ENCODE data around the gene LIN28B. TPM values are rescaled to one million over a fixed set of nuclear protein-coding genes. Genes with fewer than 3 reads are reported as not detected.

Gene LIN28B
- total RNA-seq, 4 donors from 2014 or later, result 0.14 TPM; not detected in 3

DNA sequence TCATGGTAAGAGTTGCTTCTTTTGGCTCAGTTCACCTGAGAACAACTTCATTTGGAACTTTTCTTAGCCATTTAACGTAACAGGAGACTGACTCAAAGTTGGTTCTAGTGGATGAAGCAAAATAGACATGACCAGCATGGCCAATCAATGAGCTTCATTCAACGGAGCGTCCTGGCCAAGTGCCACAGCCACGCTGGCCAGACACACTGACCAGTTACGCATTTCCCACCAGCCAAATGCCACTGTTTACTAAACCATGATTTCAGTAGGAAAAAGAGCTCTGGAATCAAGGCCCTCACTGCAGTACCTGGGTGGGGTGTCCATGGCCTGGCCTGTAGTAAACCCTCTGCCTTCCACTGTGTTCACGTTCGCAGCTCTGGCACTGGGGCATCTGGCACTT is 142.5 kb downstream of the LIN28B start:
- H3K4me1 ChIP-seq, result no peaks in the 10 kb centered on the region
- no peaks in the 10 kb centered on the region for H3K9me3 ChIP-seq
- no peak overlapping the region for H3K4me3 ChIP-seq
- intact Hi-C loops (cut with DNase I; ENCODE audit: low total_unique reads), result no loop called here
- no peak for TF ChIP-seq POLR2A (IDR thresholded peaks at IDR 0.05)
- H3K27me3 ChIP-seq, result no peaks in the 10 kb centered on the region
- H3K36me3 ChIP-seq, result no peaks in the 10 kb centered on the region
- DNase-seq, result no peak
- H3K27ac ChIP-seq, result no peak overlapping the region

DNA sequence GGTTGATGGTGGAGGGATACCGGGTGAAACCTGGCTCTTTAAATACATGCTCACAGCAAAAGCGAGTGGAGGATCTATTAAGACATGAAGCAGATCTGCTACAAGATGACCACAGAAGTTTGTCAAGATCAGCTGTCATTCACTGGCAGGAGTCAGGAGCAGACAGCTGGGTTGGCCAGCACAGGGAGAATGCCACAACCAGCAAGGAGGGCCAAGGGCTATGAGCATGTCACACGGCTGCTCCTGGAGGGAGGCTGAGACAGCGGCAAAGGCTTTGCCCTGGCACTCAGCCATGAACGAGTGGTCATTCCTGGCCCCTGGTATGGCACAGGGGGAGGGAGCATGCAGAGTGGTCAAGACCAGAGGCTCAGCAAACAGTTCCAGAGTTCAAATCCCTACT is 145.3 kb downstream of the LIN28B start:
- no peaks in the 10 kb centered on the region for H3K27me3 ChIP-seq
- no peak overlapping the region for H3K4me3 ChIP-seq
- intact Hi-C loops (cut with DNase I; ENCODE audit: low total_unique reads), result no loop called here
- H3K27ac ChIP-seq, result no peak overlapping the region
- no peaks in the 10 kb centered on the region for H3K4me1 ChIP-seq
- TF ChIP-seq, protein P1, sequence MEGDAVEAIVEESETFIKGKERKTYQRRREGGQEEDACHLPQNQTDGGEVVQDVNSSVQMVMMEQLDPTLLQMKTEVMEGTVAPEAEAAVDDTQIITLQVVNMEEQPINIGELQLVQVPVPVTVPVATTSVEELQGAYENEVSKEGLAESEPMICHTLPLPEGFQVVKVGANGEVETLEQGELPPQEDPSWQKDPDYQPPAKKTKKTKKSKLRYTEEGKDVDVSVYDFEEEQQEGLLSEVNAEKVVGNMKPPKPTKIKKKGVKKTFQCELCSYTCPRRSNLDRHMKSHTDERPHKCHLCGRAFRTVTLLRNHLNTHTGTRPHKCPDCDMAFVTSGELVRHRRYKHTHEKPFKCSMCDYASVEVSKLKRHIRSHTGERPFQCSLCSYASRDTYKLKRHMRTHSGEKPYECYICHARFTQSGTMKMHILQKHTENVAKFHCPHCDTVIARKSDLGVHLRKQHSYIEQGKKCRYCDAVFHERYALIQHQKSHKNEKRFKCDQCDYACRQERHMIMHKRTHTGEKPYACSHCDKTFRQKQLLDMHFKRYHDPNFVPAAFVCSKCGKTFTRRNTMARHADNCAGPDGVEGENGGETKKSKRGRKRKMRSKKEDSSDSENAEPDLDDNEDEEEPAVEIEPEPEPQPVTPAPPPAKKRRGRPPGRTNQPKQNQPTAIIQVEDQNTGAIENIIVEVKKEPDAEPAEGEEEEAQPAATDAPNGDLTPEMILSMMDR (IDR thresholded peaks at IDR 0.05), result no peak
- no peak for TF ChIP-seq POLR2A (IDR thresholded peaks at IDR 0.05)
- H3K36me3 ChIP-seq, result no peaks in the 10 kb centered on the region
- DNase-seq, result no peak
- H3K9me3 ChIP-seq, result no peaks in the 10 kb centered on the region

DNA sequence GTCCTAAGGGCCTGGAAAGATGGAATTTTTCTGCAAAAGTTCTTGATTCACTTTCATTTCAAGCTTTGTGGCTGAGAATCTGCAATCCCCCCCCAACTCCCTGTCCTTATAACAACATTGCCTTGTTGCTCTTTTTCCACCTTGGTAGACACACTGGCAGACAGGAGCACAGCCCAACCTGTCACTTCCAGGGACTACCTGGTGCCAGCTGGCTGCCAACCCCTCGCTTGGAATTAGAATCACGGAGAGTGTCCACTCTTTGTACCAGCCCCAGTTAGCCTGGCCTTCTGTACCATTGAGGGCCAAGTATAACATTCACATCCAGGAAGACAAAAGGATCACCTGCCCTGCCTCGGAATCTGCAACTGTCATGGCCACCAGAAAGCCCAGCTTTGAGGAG is 148.2 kb downstream of the LIN28B start:
- Histone ChIP-seq H3K4me1 (no peaks in the 10 kb centered on the region), H3K9me3 (no peaks in the 10 kb centered on the region), H3K36me3 (no peaks in the 10 kb centered on the region), H3K4me3 (no peak overlapping the region), H3K27ac (no peak overlapping the region), H3K27me3 (no peaks in the 10 kb centered on the region)
- DNase-seq, result no peak
- no peak for TF ChIP-seq POLR2A (IDR thresholded peaks at IDR 0.05)
- TF ChIP-seq, protein P1 (IDR thresholded peaks at IDR 0.05), result no peak
- intact Hi-C loops (cut with DNase I; ENCODE audit: low total_unique reads), result no loop called here

DNA sequence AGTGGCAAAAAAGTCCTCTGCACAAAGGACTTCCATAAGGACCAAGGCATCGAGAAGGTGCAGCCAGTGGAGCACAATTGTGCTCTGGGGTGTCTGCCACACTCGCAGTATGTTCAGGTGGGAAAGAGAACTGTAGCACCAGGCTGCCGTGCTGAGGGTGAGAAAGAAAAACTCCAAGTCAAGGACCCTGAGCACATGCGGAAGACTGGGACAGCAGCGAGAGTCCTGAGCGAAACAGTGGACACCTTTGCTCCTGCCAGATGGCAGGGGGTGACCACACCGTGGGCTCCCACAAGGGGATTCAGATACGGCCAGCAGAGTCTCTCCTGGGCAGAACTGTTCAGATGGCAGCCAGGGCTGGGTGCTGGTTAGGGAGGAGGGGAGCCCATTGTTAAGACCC is 149.4 kb downstream of the LIN28B start:
- no peak overlapping the region for H3K27ac ChIP-seq
- DNase-seq, result no peak
- TF ChIP-seq POLR2A (IDR thresholded peaks at IDR 0.05), result no peak
- TF ChIP-seq, protein P1 (IDR thresholded peaks at IDR 0.05), result no peak
- H3K4me1 ChIP-seq, result no peaks in the 10 kb centered on the region
- no peaks in the 10 kb centered on the region for H3K36me3 ChIP-seq
- no peak overlapping the region for H3K4me3 ChIP-seq
- H3K9me3 ChIP-seq, result no peaks in the 10 kb centered on the region
- intact Hi-C loops (cut with DNase I; ENCODE audit: low total_unique reads), result no loop called here
- H3K27me3 ChIP-seq, result no peaks in the 10 kb centered on the region

DNA sequence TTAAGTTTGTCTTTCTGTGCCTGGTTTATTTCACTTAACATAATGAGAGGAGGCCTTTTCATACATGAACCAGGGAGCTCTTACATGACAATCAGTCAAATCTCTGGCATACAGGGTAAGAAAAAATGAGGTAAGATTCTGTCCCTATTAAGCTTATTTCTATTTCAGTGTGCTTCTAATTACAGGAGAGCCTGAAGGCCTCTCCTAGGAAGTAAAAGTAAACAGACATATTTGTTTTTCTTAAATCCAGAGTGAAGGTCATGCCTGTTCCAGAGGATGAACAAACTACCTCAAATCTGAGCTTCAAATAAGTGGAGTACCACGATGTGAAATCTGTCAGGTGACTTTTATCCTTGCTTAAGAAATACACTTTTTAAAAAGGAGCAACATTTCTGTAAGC is 150.3 kb downstream of the LIN28B start:
- no peaks in the 10 kb centered on the region for H3K4me1 ChIP-seq
- H3K9me3 ChIP-seq, result no peaks in the 10 kb centered on the region
- intact Hi-C loops (cut with DNase I; ENCODE audit: low total_unique reads), result no loop called here
- TF ChIP-seq, protein P1 (IDR thresholded peaks at IDR 0.05), result no peak
- H3K27me3 ChIP-seq, result no peaks in the 10 kb centered on the region
- no peak overlapping the region for H3K27ac ChIP-seq
- DNase-seq, result no peak
- H3K36me3 ChIP-seq, result no peaks in the 10 kb centered on the region
- no peak overlapping the region for H3K4me3 ChIP-seq

DNA sequence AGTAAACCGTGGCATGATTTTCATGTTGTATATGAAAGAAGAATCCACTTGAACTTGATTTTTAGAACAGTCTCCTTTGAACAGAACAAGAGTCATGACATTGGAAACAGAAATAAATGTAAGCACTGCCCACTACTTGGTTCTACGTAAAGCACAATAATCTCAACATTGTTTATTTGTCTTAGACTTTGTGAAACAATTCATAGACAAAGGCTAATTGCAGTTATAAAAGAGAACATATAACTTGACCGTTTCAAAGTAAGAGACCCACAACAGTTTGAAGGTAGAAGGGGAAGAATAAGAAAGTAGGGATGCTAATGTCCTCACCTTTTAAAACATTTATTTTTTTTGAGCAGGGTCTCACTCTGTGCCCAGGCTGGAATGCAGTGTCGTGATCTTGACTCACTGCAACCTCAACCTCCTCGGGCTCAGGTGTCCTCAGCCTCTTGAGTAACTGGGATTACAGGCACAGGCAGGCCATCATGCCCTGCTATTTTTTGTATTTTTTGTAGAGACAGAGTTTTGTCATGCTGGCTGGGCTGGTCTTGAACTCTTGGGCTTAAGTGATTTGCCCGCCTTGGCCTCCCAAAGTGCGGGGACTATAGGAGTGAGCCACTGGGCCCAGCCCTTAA is 151.8 kb downstream of the LIN28B start:
- DNase-seq, result no peak
- no peak overlapping the region for H3K27ac ChIP-seq
- intact Hi-C loops (cut with DNase I; ENCODE audit: low total_unique reads), result no loop called here
- no peaks in the 10 kb centered on the region for H3K27me3 ChIP-seq
- H3K4me3 ChIP-seq, result no peak overlapping the region
- TF ChIP-seq, protein P1 (IDR thresholded peaks at IDR 0.05), result no peak
- TF ChIP-seq POLR2A (IDR thresholded peaks at IDR 0.05), result no peak
- no peaks in the 10 kb centered on the region for H3K9me3 ChIP-seq
- no peaks in the 10 kb centered on the region for H3K4me1 ChIP-seq
- H3K36me3 ChIP-seq, result no peaks in the 10 kb centered on the region
